Fibroblast of villous mesenchyme (primary cell): ENCODE measurements around the gene TEX30. TPM values are rescaled to one million over a fixed set of nuclear protein-coding genes. Genes with fewer than 3 reads are reported as not detected.
"Not testable (repeated sequence)": the region's sequence is repeated elsewhere in the genome, so short reads cannot be mapped to it uniquely, and the experiment has no call there.

Source experiments
- DNase-seq: peaks from one replicate; pipeline ENCODE4 v3.0.0-alpha.2; 2010; ENCODE audit warnings: low read depth
- H3K4me3 ChIP-seq: 2 replicates; pipeline ENCODE4 v1.5.1; 2011; ENCODE audit warnings: low read depth, mild to moderate bottlenecking, low read length
- CTCF ChIP-seq: IDR thresholded peaks from 2 replicates; pipeline ENCODE4 v1.5.1; 2012; ENCODE audit warnings: low read depth, mild to moderate bottlenecking, low read length; ENCODE audit not compliant: insufficient read depth
- total RNA-seq: library from RNA; depleted of rRNA; stranded (reverse); fragments of >200 nt; gene quantifications from 2 replicates; pipeline ENCODE4 v1.2.3, GENCODE V29; 2012

The TEX30 gene
- total RNA-seq, 1 donor: 27.6 TPM

- TF ChIP-seq CTCF: no peak
- H3K4me3 ChIP-seq: peak within 1 kb of the TSS; percentile 81
- DNase-seq: peak; percentile 93
Measured at GRCh38 chr13:102798581-102799425, 25.2 kb upstream of the TEX30 start, which contains the start of the genes BIVM and POGLUT2. Gene BIVM (plus strand): TSS chr13:102799119. CDS start chr13:102807268, 8,149 bp downstream. Gene POGLUT2 (minus strand): TSS chr13:102798976. CDS start chr13:102798670, 306 bp downstream.

- no peak for TF ChIP-seq CTCF
- no peak overlapping the region for H3K4me3 ChIP-seq
- DNase-seq: no peak
Measured at GRCh38 chr13:102793611-102794355, 20.2 kb upstream of the TEX30 start.

GRCh38 chr13:102792396-102792795 lies 18.8 kb upstream of the TEX30 start:
- TF ChIP-seq CTCF: no peak
- no peak overlapping the region for H3K4me3 ChIP-seq
- DNase-seq: no peak

GRCh38 chr13:102788683-102789082 lies 15.1 kb upstream of the TEX30 start:
- no peak for DNase-seq
- no peak for TF ChIP-seq CTCF
- no peak overlapping the region for H3K4me3 ChIP-seq

- DNase-seq: no peak
- no peak overlapping the region for H3K4me3 ChIP-seq
- no peak for TF ChIP-seq CTCF
Measured at GRCh38 chr13:102784483-102784882, 10.9 kb upstream of the TEX30 start.

GRCh38 chr13:102781591-102781990 lies 8.0 kb upstream of the TEX30 start:
- no peak for TF ChIP-seq CTCF
- DNase-seq: no peak
- H3K4me3 ChIP-seq: no peak overlapping the region

GRCh38 chr13:102780656-102781055 lies 7.1 kb upstream of the TEX30 start:
- not testable (repeated sequence) for H3K4me3 ChIP-seq, DNase-seq
